ENCODE results near the gene REV1.
"Not testable (repeated sequence)": the region's sequence is repeated elsewhere in the genome, so short reads cannot be mapped to it uniquely, and the experiment has no call there.

The REV1 gene

GRCh38 chr2:99485411-99485810 is 4.4 kb downstream of the REV1 start:
- no peak for DNase-seq

GRCh38 chr2:99484205-99484604 is 5.6 kb downstream of the REV1 start:
- DNase-seq: no peak

- peak; percentile 69 for DNase-seq
Observed at GRCh38 chr2:99481941-99482340, 7.9 kb downstream of the REV1 start.

- DNase-seq: no peak
Observed at GRCh38 chr2:99481527-99481926, 8.3 kb downstream of the REV1 start.

GRCh38 chr2:99480390-99480789 is 9.4 kb downstream of the REV1 start:
- no peak for DNase-seq

- DNase-seq: no peak
Observed at GRCh38 chr2:99478632-99479031, 11.2 kb downstream of the REV1 start.

- DNase-seq: no peak
Observed at GRCh38 chr2:99477054-99477453, 12.8 kb downstream of the REV1 start.

- no peak for DNase-seq
Observed at GRCh38 chr2:99476629-99477028, 13.2 kb downstream of the REV1 start.

GRCh38 chr2:99475095-99475494 is 14.7 kb downstream of the REV1 start:
- DNase-seq: not testable (repeated sequence)

GRCh38 chr2:99473518-99474083 is 16.2 kb downstream of the REV1 start:
- no peak for DNase-seq

GRCh38 chr2:99472600-99472960 is 17.2 kb downstream of the REV1 start:
- DNase-seq: no peak

- DNase-seq: no peak
Observed at GRCh38 chr2:99471654-99472599, 17.9 kb downstream of the REV1 start.

- DNase-seq: no peak
Observed at GRCh38 chr2:99470957-99471356, 18.9 kb downstream of the REV1 start.

GRCh38 chr2:99470459-99470858 is 19.4 kb downstream of the REV1 start:
- not testable (repeated sequence) for DNase-seq

GRCh38 chr2:99469394-99469793 is 20.4 kb downstream of the REV1 start:
- no peak for DNase-seq

GRCh38 chr2:99468155-99468554 is 21.7 kb downstream of the REV1 start:
- DNase-seq: no peak

- no peak for DNase-seq
Observed at GRCh38 chr2:99467390-99467789, 22.4 kb downstream of the REV1 start.

GRCh38 chr2:99461828-99462483 is 27.9 kb downstream of the REV1 start:
- no peak for DNase-seq

- no peak for DNase-seq
Observed at GRCh38 chr2:99458529-99458928, 31.3 kb downstream of the REV1 start.

- DNase-seq: no peak
Observed at GRCh38 chr2:99451686-99452085, 38.1 kb downstream of the REV1 start.

- DNase-seq: no peak
Observed at GRCh38 chr2:99451280-99451679, 38.5 kb downstream of the REV1 start.

- DNase-seq: no peak
Observed at GRCh38 chr2:99450199-99450598, 39.6 kb downstream of the REV1 start.

- DNase-seq: no peak
Observed at GRCh38 chr2:99448556-99448955, 41.3 kb downstream of the REV1 start.

GRCh38 chr2:99445065-99445464 is 44.8 kb downstream of the REV1 start:
- DNase-seq: no peak
